Progenitor cell of endocrine pancreas (in vitro differentiated cells): ENCODE results near the gene PHACTR1. TPM values are rescaled to one million over a fixed set of nuclear protein-coding genes. Genes with fewer than 3 reads are reported as not detected.

Source experiments
- DNase-seq: peaks from one replicate; pipeline ENCODE4 v3.0.0; 2021; ENCODE audit warnings: low spot score; ENCODE audit not compliant: unreplicated experiment
- H3K27ac Mint-ChIP-seq: 2 replicates; pipeline ENCODE4 v1.8.0; 2021; ENCODE audit warnings: mild to moderate bottlenecking, moderate library complexity, mixed read lengths
- H3K27me3 Mint-ChIP-seq: 2 replicates; pipeline ENCODE4 v1.8.0; 2021; ENCODE audit warnings: mixed read lengths
- H3K36me3 Mint-ChIP-seq: 2 replicates; pipeline ENCODE4 v1.8.0; 2022; ENCODE audit warnings: mixed read lengths; ENCODE audit not compliant: insufficient read depth
- H3K4me1 Mint-ChIP-seq: 2 replicates; pipeline ENCODE4 v1.8.0; 2021; ENCODE audit warnings: low read depth, mixed read lengths
- H3K4me3 Mint-ChIP-seq: 2 replicates; pipeline ENCODE4 v1.8.0; 2021; ENCODE audit warnings: low read depth, mild to moderate bottlenecking, moderate library complexity, mixed read lengths
- H3K9me3 Mint-ChIP-seq: 2 replicates; pipeline ENCODE4 v1.8.0; 2021; ENCODE audit warnings: low read depth, mixed read lengths
- total RNA-seq: library from RNA; stranded (reverse); gene quantifications from 2 replicates; pipeline ENCODE4 v1.2.1, GENCODE V29; 2021
- TF ChIP-seq, protein P1 (sequence below): fragments of 200-600 bp; sonication (generic); IDR thresholded peaks from one replicate; pipeline ENCODE4 v1.5.0; 2021; ENCODE audit warnings: antibody characterized with exemption, mild to moderate bottlenecking; ENCODE audit not compliant: unreplicated experiment

Gene PHACTR1
- total RNA-seq, 1 donor from 2014 or later = 8.6 TPM

DNA sequence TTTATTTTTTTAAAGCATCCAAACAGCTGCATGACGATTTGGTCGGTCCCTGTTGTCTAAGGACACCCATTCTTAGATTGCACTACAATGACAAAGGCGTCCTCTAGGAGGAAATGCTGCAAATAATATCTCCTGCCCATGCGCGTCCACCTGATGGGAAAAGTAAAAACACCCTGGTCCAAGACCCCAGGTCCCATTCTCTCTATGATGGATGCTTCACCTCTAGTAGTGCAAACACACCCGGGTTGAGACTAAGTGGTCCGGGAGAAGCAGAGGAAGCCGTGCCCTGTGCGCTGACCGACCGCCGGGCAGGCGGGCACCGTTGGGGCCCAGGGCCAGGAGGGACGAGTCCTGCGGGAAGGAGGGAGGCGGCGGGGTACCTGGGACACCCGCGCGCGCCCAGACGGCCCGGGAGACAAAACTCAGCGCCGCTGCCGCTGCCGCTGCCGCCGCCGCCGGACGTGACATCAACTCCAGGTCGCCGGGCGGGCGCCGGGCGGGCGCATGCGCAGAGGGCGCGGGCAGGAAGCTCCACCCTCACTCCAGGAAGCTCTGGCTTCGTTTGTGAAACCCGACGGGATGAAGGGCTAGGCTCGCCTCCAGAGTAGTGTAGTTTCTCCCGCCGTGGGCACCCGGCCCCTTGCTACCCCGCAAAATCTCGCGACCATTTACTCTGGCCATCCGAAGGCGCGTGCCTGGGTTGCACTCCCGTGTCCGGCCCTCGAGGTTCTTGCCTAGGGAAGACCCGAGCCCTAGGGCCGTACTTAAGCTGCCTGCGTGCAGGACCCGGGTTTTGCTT, 611.7 kb downstream of the PHACTR1 start, which contains the start of gene TBC1D7:
Gene TBC1D7 (minus strand): TSS at position 462 of the 799 bp plus-strand sequence. CDS start 1,639 bp downstream, outside the sequence.
- peak; percentile 90 for DNase-seq
- Mint-ChIP-seq H3K36me3 (peaks cover 11% of the 10 kb centered on the region), H3K27ac (peak within 1 kb of the TSS; percentile 97), H3K9me3 (no peaks in the 10 kb centered on the region), H3K4me1 (peaks cover 22% of the 10 kb centered on the region), H3K4me3 (peak within 1 kb of the TSS; percentile 92), H3K27me3 (peaks cover 6% of the 10 kb centered on the region)
- TF ChIP-seq, protein P1, sequence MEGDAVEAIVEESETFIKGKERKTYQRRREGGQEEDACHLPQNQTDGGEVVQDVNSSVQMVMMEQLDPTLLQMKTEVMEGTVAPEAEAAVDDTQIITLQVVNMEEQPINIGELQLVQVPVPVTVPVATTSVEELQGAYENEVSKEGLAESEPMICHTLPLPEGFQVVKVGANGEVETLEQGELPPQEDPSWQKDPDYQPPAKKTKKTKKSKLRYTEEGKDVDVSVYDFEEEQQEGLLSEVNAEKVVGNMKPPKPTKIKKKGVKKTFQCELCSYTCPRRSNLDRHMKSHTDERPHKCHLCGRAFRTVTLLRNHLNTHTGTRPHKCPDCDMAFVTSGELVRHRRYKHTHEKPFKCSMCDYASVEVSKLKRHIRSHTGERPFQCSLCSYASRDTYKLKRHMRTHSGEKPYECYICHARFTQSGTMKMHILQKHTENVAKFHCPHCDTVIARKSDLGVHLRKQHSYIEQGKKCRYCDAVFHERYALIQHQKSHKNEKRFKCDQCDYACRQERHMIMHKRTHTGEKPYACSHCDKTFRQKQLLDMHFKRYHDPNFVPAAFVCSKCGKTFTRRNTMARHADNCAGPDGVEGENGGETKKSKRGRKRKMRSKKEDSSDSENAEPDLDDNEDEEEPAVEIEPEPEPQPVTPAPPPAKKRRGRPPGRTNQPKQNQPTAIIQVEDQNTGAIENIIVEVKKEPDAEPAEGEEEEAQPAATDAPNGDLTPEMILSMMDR = peak; percentile 42

DNA sequence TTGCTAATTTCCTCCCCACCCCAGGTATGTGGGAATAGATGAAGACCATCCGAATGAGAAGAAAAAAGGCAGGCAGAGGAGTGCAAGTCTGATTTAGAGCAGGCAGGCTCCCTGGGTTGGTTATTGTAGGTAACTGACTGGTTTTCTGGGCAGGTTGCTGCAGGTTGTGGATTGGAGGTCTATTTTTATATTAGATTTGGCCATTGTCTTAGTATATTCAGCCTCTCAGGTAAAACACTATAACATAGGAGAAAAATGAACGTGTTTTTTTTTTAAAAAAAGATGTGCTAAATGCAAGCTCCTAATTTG, 612.3 kb downstream of the PHACTR1 start:
- H3K36me3 Mint-ChIP-seq = peaks cover 6% of the 10 kb centered on the region
- peaks cover 22% of the 10 kb centered on the region for H3K4me1 Mint-ChIP-seq
- peak overlapping the region; percentile 92 for H3K4me3 Mint-ChIP-seq
- H3K9me3 Mint-ChIP-seq = no peaks in the 10 kb centered on the region
- peaks cover 7% of the 10 kb centered on the region for H3K27me3 Mint-ChIP-seq
- peak overlapping the region; percentile 97 for H3K27ac Mint-ChIP-seq
- TF ChIP-seq, protein P1 = no peak
- no peak for DNase-seq

DNA sequence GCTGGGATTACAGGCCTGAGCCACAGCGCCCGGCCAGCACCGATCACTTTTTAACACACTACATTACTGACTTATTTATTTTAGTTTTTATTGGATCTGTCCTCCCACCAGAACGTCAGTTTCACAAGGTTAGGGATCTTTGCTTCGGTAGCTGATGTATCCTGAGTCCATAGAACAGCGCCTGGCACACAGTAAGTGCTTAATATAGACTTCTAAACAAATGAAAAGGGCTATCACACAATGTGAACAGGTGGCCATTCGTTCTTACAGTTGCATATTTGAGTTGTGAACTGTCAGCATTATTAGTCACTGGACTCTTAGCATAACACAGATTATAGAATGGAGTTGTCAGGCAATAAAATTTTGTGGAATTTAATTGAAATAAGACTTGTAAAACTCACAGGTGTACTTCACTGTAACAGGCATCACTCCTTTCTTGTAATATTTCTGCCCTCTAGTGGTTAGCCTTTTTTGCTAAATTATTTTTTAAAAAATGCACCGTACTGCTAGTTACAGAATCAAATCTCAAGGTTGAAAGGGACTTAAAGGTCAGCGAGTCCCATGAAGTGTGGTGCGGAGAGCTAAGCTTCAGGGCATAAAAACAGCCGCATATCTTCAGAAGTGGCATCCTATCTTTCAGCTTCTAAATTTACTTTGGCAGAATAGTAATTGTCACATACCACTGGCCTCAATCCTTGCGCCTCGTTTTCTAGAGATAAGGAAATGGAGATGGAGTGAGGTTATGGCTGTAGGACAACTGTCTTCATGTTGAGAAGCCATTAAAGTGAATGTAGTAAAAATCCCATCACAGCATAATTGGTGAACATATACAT, 615.2 kb downstream of the PHACTR1 start:
- Mint-ChIP-seq H3K4me3 (no peak overlapping the region), H3K9me3 (no peaks in the 10 kb centered on the region)

DNA sequence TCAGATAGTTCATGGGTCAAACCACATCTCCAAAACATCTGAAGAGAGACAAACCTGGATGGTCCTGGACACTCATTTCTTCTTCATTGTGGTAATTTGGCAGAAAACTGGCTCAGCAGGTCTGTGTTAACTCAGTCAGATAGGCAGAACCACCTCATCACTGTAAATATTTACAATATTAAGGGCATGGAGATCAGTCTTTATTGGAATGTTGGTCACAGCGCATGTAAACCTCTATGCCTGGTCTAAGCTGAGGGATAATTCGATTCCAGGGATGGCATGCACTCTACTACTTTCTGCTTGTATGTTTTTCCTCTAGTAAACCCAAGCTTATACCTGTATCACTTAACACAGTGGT, 615.8 kb downstream of the PHACTR1 start:
- peaks cover 14% of the 10 kb centered on the region for H3K27me3 Mint-ChIP-seq
- peaks cover 13% of the 10 kb centered on the region for H3K4me1 Mint-ChIP-seq
- TF ChIP-seq, protein P1 = no peak
- no peak overlapping the region for H3K4me3 Mint-ChIP-seq
- no peak overlapping the region for H3K27ac Mint-ChIP-seq
- no peak for DNase-seq
- H3K36me3 Mint-ChIP-seq = no peaks in the 10 kb centered on the region
- no peaks in the 10 kb centered on the region for H3K9me3 Mint-ChIP-seq

More for the DNA sequence above, 615.2 kb downstream of the PHACTR1 start:
- Mint-ChIP-seq H3K4me1 (peaks cover 17% of the 10 kb centered on the region), H3K27ac (no peak overlapping the region), H3K27me3 (peaks cover 14% of the 10 kb centered on the region), H3K36me3 (no peaks in the 10 kb centered on the region)
- no peak for DNase-seq
- TF ChIP-seq, protein P1 = peak; percentile 58

DNA sequence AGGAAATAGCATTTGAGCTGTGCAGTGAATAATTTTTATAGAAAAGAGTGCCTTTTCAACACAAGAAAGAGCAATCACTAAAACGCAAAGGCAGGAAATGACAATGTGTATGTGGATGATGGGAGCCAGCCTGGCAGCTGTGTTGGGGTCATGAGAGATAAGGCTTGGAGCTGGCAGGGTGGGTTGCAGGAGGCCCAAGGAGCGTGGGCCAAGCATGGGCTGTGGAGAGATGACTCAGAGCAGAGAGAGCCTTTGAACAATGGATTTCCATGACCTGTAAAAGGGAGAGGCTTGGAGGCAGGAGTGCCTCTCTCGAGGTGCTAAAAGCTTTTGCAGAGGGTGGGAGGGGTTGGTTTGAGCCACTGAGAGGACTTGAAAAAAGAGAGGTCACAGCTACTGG, 618.4 kb downstream of the PHACTR1 start:
- Mint-ChIP-seq H3K27me3 (peaks cover 14% of the 10 kb centered on the region), H3K36me3 (no peaks in the 10 kb centered on the region), H3K27ac (peak overlapping the region; percentile 1), H3K4me1 (no peaks in the 10 kb centered on the region), H3K4me3 (no peak overlapping the region), H3K9me3 (no peaks in the 10 kb centered on the region)
- TF ChIP-seq, protein P1 = no peak
- no peak for DNase-seq
